Activated CD8-positive, alpha-beta memory T cell treated with anti-CD3 and anti-CD28 coated beads for 24 hours (primary cell): ENCODE measurements around the gene TLNRD1.
A peak's percentile ranks its signal among the peaks of the same experiment; 100 is the strongest.
"Not testable (repeated sequence)": the region's sequence is repeated elsewhere in the genome, so short reads cannot be mapped to it uniquely, and the experiment has no call there.

Experiments
- DNase-seq: peaks from one replicate; pipeline ENCODE4 v3.0.0-alpha.2; 2020

TLNRD1 gene

GRCh38 chr15:81000624-81001151 is at the start of gene TLNRD1:
TLNRD1 (plus strand) TSS chr15:81000923; CDS start chr15:81002272, 1,349 bp downstream.
- peak; percentile 92 for DNase-seq

GRCh38 chr15:80951941-80952340 is 48.8 kb upstream of the TLNRD1 start:
- peak; percentile 41 for DNase-seq

- DNase-seq = no peak
Measured at GRCh38 chr15:80953001-80953952, 47.4 kb upstream of the TLNRD1 start.

GRCh38 chr15:80953953-80954778 is 46.6 kb upstream of the TLNRD1 start:
- DNase-seq = no peak

- DNase-seq = peak; percentile 66
Measured at GRCh38 chr15:80955571-80956452, 44.9 kb upstream of the TLNRD1 start.

GRCh38 chr15:80957556-80957955 is 43.2 kb upstream of the TLNRD1 start:
- DNase-seq = no peak

- no peak for DNase-seq
Measured at GRCh38 chr15:80957976-80958375, 42.7 kb upstream of the TLNRD1 start.

GRCh38 chr15:80958818-80959495 is 41.8 kb upstream of the TLNRD1 start:
- DNase-seq = no peak

GRCh38 chr15:80965454-80965853 is 35.3 kb upstream of the TLNRD1 start:
- DNase-seq = not testable (repeated sequence)

- DNase-seq = peak; percentile 26
Measured at GRCh38 chr15:80966431-80967197, 34.1 kb upstream of the TLNRD1 start.

- peak; percentile 24 for DNase-seq
Measured at GRCh38 chr15:80967451-80967850, 33.3 kb upstream of the TLNRD1 start.

GRCh38 chr15:80967991-80968510 is 32.7 kb upstream of the TLNRD1 start:
- DNase-seq = peak; percentile 11

GRCh38 chr15:80969316-80969715 is 31.4 kb upstream of the TLNRD1 start:
- no peak for DNase-seq

- peak; percentile 77 for DNase-seq
Measured at GRCh38 chr15:80970018-80970657, 30.6 kb upstream of the TLNRD1 start.

- no peak for DNase-seq
Measured at GRCh38 chr15:80970658-80971057, 30.1 kb upstream of the TLNRD1 start.

GRCh38 chr15:80971143-80971542 is 29.6 kb upstream of the TLNRD1 start:
- no peak for DNase-seq

- no peak for DNase-seq
Measured at GRCh38 chr15:80972276-80972675, 28.4 kb upstream of the TLNRD1 start.

- no peak for DNase-seq
Measured at GRCh38 chr15:80974914-80975313, 25.8 kb upstream of the TLNRD1 start.

- DNase-seq = no peak
Measured at GRCh38 chr15:80976851-80977250, 23.9 kb upstream of the TLNRD1 start.

- no peak for DNase-seq
Measured at GRCh38 chr15:80977627-80978036, 23.1 kb upstream of the TLNRD1 start.
